DOHH2 (cell line): Measurements from ENCODE around the gene GRPR.

Source experiments
- CTCF ChIP-seq: fragments of 200-600 bp; sonication (generic); IDR thresholded peaks from one replicate; pipeline ENCODE4 v1.5.1; 2014; ENCODE audit warnings: antibody characterized with exemption, mild to moderate bottlenecking, low read depth, low read length; ENCODE audit not compliant: poor library complexity, severe bottlenecking
- EZH2phosphoT487 ChIP-seq: fragments of 200-600 bp; sonication (generic); IDR thresholded peaks from 2 replicates; pipeline ENCODE4 v1.6.1; 2017; ENCODE audit warnings: borderline replicate concordance, mild to moderate bottlenecking, antibody characterized with exemption, low read length, moderate library complexity, mixed read lengths

- TF ChIP-seq CTCF (no peak), EZH2phosphoT487 (no peak)
Measured at GRCh38 chrX:16191605-16192004, 68.2 kb downstream of the GRPR start.
